HepG2 (cell line): ENCODE results near the gene TOPBP1.

Experiments
- BORCS8-MEF2B ChIP-seq: sonication (generic); formaldehyde crosslinking; IDR thresholded peaks from 2 replicates; pipeline ENCODE4 v1.8.0; 2022; ENCODE audit warnings: mild to moderate bottlenecking, missing genetic modification reagents
- ELF1 ChIP-seq: sonication (generic); formaldehyde crosslinking; IDR thresholded peaks from 2 replicates; pipeline ENCODE4 v1.4.0; 2020; ENCODE audit warnings: missing genetic modification reagents
- ELF4 ChIP-seq: sonication (generic); formaldehyde crosslinking; IDR thresholded peaks from 2 replicates; pipeline ENCODE4 v1.5.0; 2020; ENCODE audit warnings: missing genetic modification reagents, mild to moderate bottlenecking, moderate library complexity, borderline replicate concordance
- EP300 ChIP-seq, 3 experiments: sonication (generic) in 1 of 3; formaldehyde crosslinking in 1 of 3; IDR thresholded peaks; 2 replicates each; pipeline versions ENCODE4 v1.5.1 to v1.6.1; 2011 to 2020; ENCODE audit warnings: low read depth in 2 of 3, low read length in 2 of 3, borderline replicate concordance in 1 of 3, improper control_type of control experiment in 1 of 3, mild to moderate bottlenecking in 1 of 3, missing genetic modification reagents in 1 of 3, moderate library complexity in 1 of 3
- ESRRA ChIP-seq: sonication (generic); formaldehyde crosslinking; IDR thresholded peaks from 2 replicates; pipeline ENCODE4 v1.5.1; 2020; ENCODE audit warnings: mild to moderate bottlenecking, low read depth, missing genetic modification reagents
- HMG20B ChIP-seq: conservative IDR thresholded peaks from 2 replicates; pipeline ENCODE4 v1.6.1; 2016; ENCODE audit warnings: missing genetic modification reagents, missing compliant biosample characterization
- SOX6 ChIP-seq, 2 experiments: fragments of 450-650 bp in 1 of 2; sonication (generic) in 1 of 2; formaldehyde crosslinking in 1 of 2; IDR thresholded peaks; 2 replicates each; pipeline versions ENCODE4 v1.4.0 to v1.6.1; 2017 to 2020; ENCODE audit warnings: antibody characterized with exemption in 1 of 2, mild to moderate bottlenecking in 1 of 2, missing genetic modification reagents in 1 of 2
- ZBTB20 ChIP-seq: sonication (generic); formaldehyde crosslinking; IDR thresholded peaks from 2 replicates; pipeline ENCODE4 v1.8.1; 2023; ENCODE audit warnings: missing genetic modification reagents, low read depth, mild to moderate bottlenecking, borderline replicate concordance
- ZNF331 ChIP-seq: sonication (generic); formaldehyde crosslinking; IDR thresholded peaks from 2 replicates; pipeline ENCODE4 v1.4.0; 2020; ENCODE audit warnings: missing genetic modification reagents
- TF ChIP-seq, protein P1 (sequence below): IDR thresholded peaks from 2 replicates; pipeline ENCODE4 v1.6.1; 2016; ENCODE audit warnings: missing genetic modification reagents, missing compliant biosample characterization
- TF ChIP-seq, protein P2 (sequence below): IDR thresholded peaks from 2 replicates; pipeline ENCODE4 v1.6.1; 2012; ENCODE audit warnings: inconsistent platforms
- TF ChIP-seq, protein P3 (sequence below): sonication (generic); formaldehyde crosslinking; IDR thresholded peaks from 2 replicates; pipeline ENCODE4 v1.5.0; 2020; ENCODE audit warnings: mild to moderate bottlenecking, missing genetic modification reagents, moderate library complexity
- TF ChIP-seq, protein P4 (sequence below), 2 experiments: sonication (generic) in 1 of 2; formaldehyde crosslinking in 1 of 2; IDR thresholded peaks; 2 replicates each; pipeline versions ENCODE4 v1.5.1 to v1.6.1; 2011 to 2020; ENCODE audit warnings: borderline replicate concordance in 1 of 2, low read depth in 1 of 2, low read length in 1 of 2, mild to moderate bottlenecking in 1 of 2, missing genetic modification reagents in 1 of 2, moderate library complexity in 1 of 2

DNA sequence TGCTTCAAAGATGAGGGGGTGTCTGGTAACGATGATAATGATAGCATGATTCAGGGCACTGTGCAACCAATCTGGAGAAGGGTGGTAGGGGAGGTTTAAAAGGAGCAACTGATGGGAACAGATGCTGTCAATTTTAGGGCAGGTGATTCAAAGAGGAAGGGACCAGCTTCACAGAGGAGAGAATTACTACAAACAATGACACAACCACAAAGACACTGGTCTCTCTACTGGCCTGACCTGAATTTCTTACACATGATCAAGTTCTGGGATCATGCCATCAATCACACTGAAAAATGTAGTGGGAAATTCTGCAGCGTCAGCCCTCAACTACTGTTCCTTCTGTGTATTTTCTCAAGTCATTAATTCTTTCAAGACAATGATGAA, 90.8 kb downstream of the TOPBP1 start:
- TF ChIP-seq ELF4 (no peak), BORCS8-MEF2B (CRISPR knock-in tag) (no peak), HMG20B (no peak), ZBTB20 (CRISPR knock-in tag) (no peak), SOX6 (IDR thresholded peaks at IDR 0.05) (no peak), SOX6 (CRISPR knock-in tag; IDR thresholded peaks at IDR 0.05) (no peak), EP300 (IDR thresholded peaks at IDR 0.05; ENCODE audit: low read depth in 2 of 2, low read length in 2 of 2) (no peak), EP300 (CRISPR knock-in tag; IDR thresholded peaks at IDR 0.05; ENCODE audit: borderline replicate concordance) (no peak), ELF1 (CRISPR knock-in tag) (no peak), ESRRA (CRISPR knock-in tag) (no peak), ZNF331 (CRISPR knock-in tag) (no peak)
- TF ChIP-seq, protein P1, sequence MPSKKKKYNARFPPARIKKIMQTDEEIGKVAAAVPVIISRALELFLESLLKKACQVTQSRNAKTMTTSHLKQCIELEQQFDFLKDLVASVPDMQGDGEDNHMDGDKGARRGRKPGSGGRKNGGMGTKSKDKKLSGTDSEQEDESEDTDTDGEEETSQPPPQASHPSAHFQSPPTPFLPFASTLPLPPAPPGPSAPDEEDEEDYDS: no peak
- TF ChIP-seq, protein P2, sequence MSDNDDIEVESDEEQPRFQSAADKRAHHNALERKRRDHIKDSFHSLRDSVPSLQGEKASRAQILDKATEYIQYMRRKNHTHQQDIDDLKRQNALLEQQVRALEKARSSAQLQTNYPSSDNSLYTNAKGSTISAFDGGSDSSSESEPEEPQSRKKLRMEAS: no peak
- TF ChIP-seq, protein P3, sequence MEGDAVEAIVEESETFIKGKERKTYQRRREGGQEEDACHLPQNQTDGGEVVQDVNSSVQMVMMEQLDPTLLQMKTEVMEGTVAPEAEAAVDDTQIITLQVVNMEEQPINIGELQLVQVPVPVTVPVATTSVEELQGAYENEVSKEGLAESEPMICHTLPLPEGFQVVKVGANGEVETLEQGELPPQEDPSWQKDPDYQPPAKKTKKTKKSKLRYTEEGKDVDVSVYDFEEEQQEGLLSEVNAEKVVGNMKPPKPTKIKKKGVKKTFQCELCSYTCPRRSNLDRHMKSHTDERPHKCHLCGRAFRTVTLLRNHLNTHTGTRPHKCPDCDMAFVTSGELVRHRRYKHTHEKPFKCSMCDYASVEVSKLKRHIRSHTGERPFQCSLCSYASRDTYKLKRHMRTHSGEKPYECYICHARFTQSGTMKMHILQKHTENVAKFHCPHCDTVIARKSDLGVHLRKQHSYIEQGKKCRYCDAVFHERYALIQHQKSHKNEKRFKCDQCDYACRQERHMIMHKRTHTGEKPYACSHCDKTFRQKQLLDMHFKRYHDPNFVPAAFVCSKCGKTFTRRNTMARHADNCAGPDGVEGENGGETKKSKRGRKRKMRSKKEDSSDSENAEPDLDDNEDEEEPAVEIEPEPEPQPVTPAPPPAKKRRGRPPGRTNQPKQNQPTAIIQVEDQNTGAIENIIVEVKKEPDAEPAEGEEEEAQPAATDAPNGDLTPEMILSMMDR (CRISPR knock-in tag): no peak
- TF ChIP-seq, protein P4, sequence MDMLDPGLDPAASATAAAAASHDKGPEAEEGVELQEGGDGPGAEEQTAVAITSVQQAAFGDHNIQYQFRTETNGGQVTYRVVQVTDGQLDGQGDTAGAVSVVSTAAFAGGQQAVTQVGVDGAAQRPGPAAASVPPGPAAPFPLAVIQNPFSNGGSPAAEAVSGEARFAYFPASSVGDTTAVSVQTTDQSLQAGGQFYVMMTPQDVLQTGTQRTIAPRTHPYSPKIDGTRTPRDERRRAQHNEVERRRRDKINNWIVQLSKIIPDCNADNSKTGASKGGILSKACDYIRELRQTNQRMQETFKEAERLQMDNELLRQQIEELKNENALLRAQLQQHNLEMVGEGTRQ (IDR thresholded peaks at IDR 0.05; ENCODE audit: low read depth, low read length): no peak
- TF ChIP-seq, protein P4 (CRISPR knock-in tag; IDR thresholded peaks at IDR 0.05; ENCODE audit: borderline replicate concordance): no peak
